Prostate gland (tissue), 2 donors: Measurements from ENCODE around the gene LSAMP. TPM values are rescaled to one million over a fixed set of nuclear protein-coding genes. Genes with fewer than 3 reads are reported as not detected.

Experiments
- DNase-seq: peaks from one replicate; pipeline ENCODE4 v3.0.0-alpha.2; 2019; ENCODE audit warnings: low spot score
- H3K27ac ChIP-seq, 2 donors: fragments of 200-600 bp; sonication (generic); 2 replicates each; pipeline ENCODE4 v1.5.1; 2017 to 2019
- H3K27me3 ChIP-seq: fragments of 200-600 bp; sonication (generic); replicated peaks from 2 replicates; pipeline ENCODE4 v1.5.1; 2019; ENCODE audit not compliant: insufficient read depth
- H3K36me3 ChIP-seq, 2 donors: fragments of 200-600 bp; sonication (generic); 1 replicate in 1 of 2; 2 replicates in 1 of 2; pipeline versions ENCODE4 v1.5.1 to v1.8.1; 2017 to 2019
- H3K4me1 ChIP-seq: fragments of 200-600 bp; sonication (generic); replicated peaks from 2 replicates; pipeline ENCODE4 v1.5.1; 2019
- H3K4me3 ChIP-seq, 2 donors: fragments of 200-600 bp; sonication (generic); 2 replicates each; pipeline ENCODE4 v1.5.1; 2017 to 2019
- H3K9me3 ChIP-seq: fragments of 200-600 bp; sonication (generic); 2 replicates; pipeline ENCODE4 v1.5.1; 2017
- POLR2A ChIP-seq: fragments of 450-650 bp; IDR thresholded peaks from one replicate; pipeline ENCODE4 v1.6.1; 2016; ENCODE audit warnings: antibody characterized with exemption, mild to moderate bottlenecking
- POLR2AphosphoS5 ChIP-seq: sonication (generic); formaldehyde crosslinking; IDR thresholded peaks from one replicate; pipeline ENCODE4 v1.6.1; 2017; ENCODE audit warnings: antibody characterized with exemption
- WGBS: methylation state at CpG from one replicate; pipeline ENCODE4 v1.1.5; 2018; 5-methylcytosine and 5-hydroxymethylcytosine counted together
- intact Hi-C: fragments of 100-400 bp; cut with DNase I; formaldehyde crosslinking; loops from one replicate; pipeline ENCODE4 v1.14.2; 2022
- total RNA-seq, 2 donors: library from RNA; depleted of rRNA; stranded (reverse); fragments of >200 nt; gene quantifications; one replicate each; pipeline ENCODE4 v1.1.0, GENCODE V29; 2016
- TF ChIP-seq, protein P1 (sequence below), 4 experiments: fragments of 200-600 bp in 2 of 4; fragments of 450-650 bp in 2 of 4; sonication (generic) in 2 of 4; IDR thresholded peaks; 1 replicate in 3 of 4; 2 replicates in 1 of 4; pipeline ENCODE4 v1.5.1; 2016 to 2019; ENCODE audit warnings: antibody characterized with exemption in 4 of 4, mild to moderate bottlenecking in 2 of 4, moderate library complexity in 2 of 4

LSAMP gene
- total RNA-seq, 2 donors from 2014 or later, result 15.4 to 38.0 TPM

- no peak for DNase-seq
- no peaks in the 10 kb centered on the region for H3K9me3 ChIP-seq
- no peak overlapping the region for H3K4me3 ChIP-seq
- no peak for TF ChIP-seq POLR2AphosphoS5
- TF ChIP-seq, protein P1, sequence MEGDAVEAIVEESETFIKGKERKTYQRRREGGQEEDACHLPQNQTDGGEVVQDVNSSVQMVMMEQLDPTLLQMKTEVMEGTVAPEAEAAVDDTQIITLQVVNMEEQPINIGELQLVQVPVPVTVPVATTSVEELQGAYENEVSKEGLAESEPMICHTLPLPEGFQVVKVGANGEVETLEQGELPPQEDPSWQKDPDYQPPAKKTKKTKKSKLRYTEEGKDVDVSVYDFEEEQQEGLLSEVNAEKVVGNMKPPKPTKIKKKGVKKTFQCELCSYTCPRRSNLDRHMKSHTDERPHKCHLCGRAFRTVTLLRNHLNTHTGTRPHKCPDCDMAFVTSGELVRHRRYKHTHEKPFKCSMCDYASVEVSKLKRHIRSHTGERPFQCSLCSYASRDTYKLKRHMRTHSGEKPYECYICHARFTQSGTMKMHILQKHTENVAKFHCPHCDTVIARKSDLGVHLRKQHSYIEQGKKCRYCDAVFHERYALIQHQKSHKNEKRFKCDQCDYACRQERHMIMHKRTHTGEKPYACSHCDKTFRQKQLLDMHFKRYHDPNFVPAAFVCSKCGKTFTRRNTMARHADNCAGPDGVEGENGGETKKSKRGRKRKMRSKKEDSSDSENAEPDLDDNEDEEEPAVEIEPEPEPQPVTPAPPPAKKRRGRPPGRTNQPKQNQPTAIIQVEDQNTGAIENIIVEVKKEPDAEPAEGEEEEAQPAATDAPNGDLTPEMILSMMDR (IDR thresholded peaks at IDR 0.05), result no peak
- H3K27me3 ChIP-seq, result no peaks in the 10 kb centered on the region
- intact Hi-C loops, result no loop called here
- H3K36me3 ChIP-seq, result no peaks in the 10 kb centered on the region
- WGBS, result 90% methylated on average over 2 of the region's 2 CpGs
- no peaks in the 10 kb centered on the region for H3K4me1 ChIP-seq
- no peak overlapping the region for H3K27ac ChIP-seq
These were observed 389.0 kb downstream of the LSAMP start for GRCh38 chr3:116056280-116056679.

GRCh38 chr3:116053017-116053416 lies 392.3 kb downstream of the LSAMP start:
- TF ChIP-seq POLR2A, result no peak
- no peak for TF ChIP-seq POLR2AphosphoS5
- TF ChIP-seq, protein P1 (IDR thresholded peaks at IDR 0.05), result no peak
- no peak for DNase-seq
- Histone ChIP-seq H3K27ac (no peak overlapping the region), H3K27me3 (no peaks in the 10 kb centered on the region), H3K4me1 (no peaks in the 10 kb centered on the region), H3K4me3 (no peak overlapping the region), H3K36me3 (no peaks in the 10 kb centered on the region), H3K9me3 (no peaks in the 10 kb centered on the region)
- intact Hi-C loops, result no loop called here

DNA sequence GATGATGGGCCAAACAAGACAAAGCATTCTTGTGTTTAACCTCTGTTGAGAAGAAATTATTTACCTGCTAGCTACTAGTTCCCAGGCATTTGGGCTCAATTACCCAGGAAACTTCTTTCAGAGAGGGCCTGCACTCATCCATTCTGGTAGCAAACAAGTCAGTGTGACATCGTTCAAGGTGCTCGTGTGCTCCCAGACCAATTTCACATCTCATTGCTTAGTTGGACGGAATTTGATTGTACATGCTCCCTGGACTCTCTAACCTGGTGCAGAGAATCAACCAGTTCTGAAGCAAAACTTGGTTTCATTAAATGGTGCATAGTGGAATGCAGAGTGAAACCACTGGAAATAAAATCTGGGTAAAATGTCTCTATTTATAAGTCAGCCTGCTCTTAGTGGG lies 392.7 kb downstream of the LSAMP start:
- Histone ChIP-seq H3K4me1 (no peaks in the 10 kb centered on the region), H3K27me3 (no peaks in the 10 kb centered on the region), H3K27ac (no peak overlapping the region), H3K4me3 (no peak overlapping the region), H3K36me3 (no peaks in the 10 kb centered on the region), H3K9me3 (no peaks in the 10 kb centered on the region)
- TF ChIP-seq POLR2A (no peak), POLR2AphosphoS5 (no peak)
- TF ChIP-seq, protein P1 (IDR thresholded peaks at IDR 0.05), result no peak
- DNase-seq, result no peak
- WGBS, result 77% methylated on average over 3 of the region's 3 CpGs
- intact Hi-C loops, result no loop called here

DNA sequence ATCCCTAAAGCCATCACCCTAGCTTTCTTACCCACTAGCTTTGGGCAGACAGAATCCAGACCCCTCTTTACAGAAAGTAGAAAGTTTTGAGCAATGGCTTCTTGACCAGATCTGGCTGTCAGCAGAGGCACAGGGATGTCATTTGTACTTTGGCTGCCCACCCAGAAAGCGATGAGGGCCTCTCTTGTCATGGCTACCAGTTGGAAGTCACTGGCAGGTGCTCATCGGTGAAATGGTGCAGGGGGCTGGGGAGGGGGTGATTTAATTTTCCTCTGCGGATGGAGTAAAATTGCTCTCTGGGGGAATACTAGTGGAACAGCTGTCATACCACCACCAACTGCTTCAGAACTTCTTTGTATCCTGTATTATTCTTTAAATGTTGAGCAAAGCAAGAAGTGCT lies 393.7 kb downstream of the LSAMP start:
- Histone ChIP-seq H3K4me1 (no peaks in the 10 kb centered on the region), H3K36me3 (no peaks in the 10 kb centered on the region), H3K4me3 (no peak overlapping the region), H3K27ac (no peak overlapping the region), H3K27me3 (no peaks in the 10 kb centered on the region), H3K9me3 (no peaks in the 10 kb centered on the region)
- intact Hi-C loops, result no loop called here
- TF ChIP-seq, protein P1 (IDR thresholded peaks at IDR 0.05), result no peak
- TF ChIP-seq POLR2A (no peak), POLR2AphosphoS5 (no peak)
- WGBS, result 89% methylated on average over 3 of the region's 3 CpGs
- no peak for DNase-seq

- DNase-seq, result no peak
- no peak overlapping the region for H3K4me3 ChIP-seq
- TF ChIP-seq, protein P1 (IDR thresholded peaks at IDR 0.05), result no peak
- no peak for TF ChIP-seq POLR2A
- TF ChIP-seq POLR2AphosphoS5, result no peak
- H3K27me3 ChIP-seq, result no peaks in the 10 kb centered on the region
- H3K9me3 ChIP-seq, result no peaks in the 10 kb centered on the region
- intact Hi-C loops, result no loop called here
- no peaks in the 10 kb centered on the region for H3K36me3 ChIP-seq
- 45% methylated on average over 4 of the region's 4 CpGs for WGBS
- H3K27ac ChIP-seq, result no peak overlapping the region
- H3K4me1 ChIP-seq, result no peaks in the 10 kb centered on the region
These were observed 394.2 kb downstream of the LSAMP start for GRCh38 chr3:116051040-116051439.
